Posterior vena cava (tissue), 2 donors: ENCODE results near the gene GPN1. TPM values are rescaled to one million over a fixed set of nuclear protein-coding genes. Genes with fewer than 3 reads are reported as not detected.
"Not testable (repeated sequence)": the region's sequence is repeated elsewhere in the genome, so short reads cannot be mapped to it uniquely, and the experiment has no call there.

Experiments used
- DNase-seq: peaks from one replicate; pipeline ENCODE4 v3.0.0-alpha.2; 2020; ENCODE audit warnings: low spot score
- intact Hi-C, 2 donors: fragments of 100-400 bp; cut with DNase I; formaldehyde crosslinking; loops; one replicate each; pipeline versions ENCODE4 v1.14.1 to v1.14.2; 2022 to 2023
- total RNA-seq, 2 donors: library from RNA; stranded (reverse); fragmentation: NEBNext Ultra II Directional; extraction: Animal tissue kit (Norgen Biotek cat#: 25700); gene quantifications; one replicate each; pipeline ENCODE4 v1.2.1, GENCODE V29; 2021
- donor health status: DM: yes; HTN: yes; CAD: no.
- donor health status: DM: yes; HTN: yes; CAD: no.

The GPN1 gene
- total RNA-seq, 2 donors from 2014 or later: 17.9 to 18.3 TPM

GRCh38 chr2:27622921-27623384 is 5.9 kb upstream of the GPN1 start:
- intact Hi-C loops: no loop called here
- no peak for DNase-seq

DNA sequence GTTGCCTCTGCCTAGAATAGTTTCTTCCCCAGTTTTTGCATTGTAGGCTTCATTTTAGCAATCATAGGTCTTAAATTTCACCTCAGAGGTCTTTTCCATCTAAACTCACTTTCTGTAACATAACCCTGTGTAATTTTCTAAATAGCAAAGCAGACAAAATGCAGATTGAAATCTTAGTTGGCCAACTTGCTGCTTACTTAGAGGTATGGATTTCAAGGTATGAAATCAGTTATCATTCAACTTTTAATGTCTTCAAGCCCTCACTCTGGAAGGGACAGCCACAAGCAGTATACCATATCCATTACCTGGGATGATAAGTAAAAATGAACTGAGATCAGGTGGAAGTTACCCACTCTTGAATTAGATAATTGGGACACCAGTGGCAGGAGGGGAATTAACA is 3.9 kb upstream of the GPN1 start:
- DNase-seq: no peak
- intact Hi-C loops: no loop called here

DNA sequence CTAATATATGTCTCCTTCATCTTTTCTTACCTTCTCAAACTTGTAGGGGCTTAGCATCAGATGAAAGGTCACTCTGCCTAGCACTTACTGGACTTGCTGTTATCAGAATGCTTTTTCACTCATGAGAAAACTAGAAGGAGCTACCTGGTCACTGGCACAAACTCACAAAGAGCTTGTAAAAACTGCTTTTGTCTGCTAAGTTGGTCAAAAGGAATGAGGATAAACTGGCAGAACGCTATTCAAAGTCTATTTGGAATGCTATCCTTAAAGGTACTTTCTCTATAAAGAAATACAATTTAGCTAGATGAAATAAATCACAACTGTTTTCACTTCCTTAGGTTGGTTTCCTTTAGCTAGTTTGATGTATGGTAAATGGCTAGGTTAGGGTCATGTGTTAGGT is 2.5 kb upstream of the GPN1 start:
- DNase-seq, intact Hi-C loops: not testable (repeated sequence)

DNA sequence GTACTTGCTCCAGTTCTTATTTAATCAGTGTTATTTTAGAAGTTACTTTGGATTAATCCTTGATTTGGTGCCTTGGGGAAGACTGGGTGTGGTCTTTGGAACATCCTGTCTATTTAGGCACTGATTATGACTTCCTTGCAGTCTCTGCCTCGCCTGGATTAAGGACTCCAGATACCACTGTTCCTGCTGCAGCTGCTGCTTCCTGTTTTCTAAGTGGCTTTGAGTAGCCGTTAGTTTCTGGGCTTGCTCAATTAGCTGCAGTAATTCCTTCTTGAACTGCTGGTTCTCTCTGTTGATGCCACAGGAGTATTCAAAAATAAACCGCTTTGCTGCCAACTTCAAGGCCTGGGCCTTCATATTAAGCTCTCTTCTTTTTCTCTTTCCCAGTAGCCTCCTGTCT is 1.9 kb upstream of the GPN1 start:
- intact Hi-C loops, DNase-seq: not testable (repeated sequence)

DNA sequence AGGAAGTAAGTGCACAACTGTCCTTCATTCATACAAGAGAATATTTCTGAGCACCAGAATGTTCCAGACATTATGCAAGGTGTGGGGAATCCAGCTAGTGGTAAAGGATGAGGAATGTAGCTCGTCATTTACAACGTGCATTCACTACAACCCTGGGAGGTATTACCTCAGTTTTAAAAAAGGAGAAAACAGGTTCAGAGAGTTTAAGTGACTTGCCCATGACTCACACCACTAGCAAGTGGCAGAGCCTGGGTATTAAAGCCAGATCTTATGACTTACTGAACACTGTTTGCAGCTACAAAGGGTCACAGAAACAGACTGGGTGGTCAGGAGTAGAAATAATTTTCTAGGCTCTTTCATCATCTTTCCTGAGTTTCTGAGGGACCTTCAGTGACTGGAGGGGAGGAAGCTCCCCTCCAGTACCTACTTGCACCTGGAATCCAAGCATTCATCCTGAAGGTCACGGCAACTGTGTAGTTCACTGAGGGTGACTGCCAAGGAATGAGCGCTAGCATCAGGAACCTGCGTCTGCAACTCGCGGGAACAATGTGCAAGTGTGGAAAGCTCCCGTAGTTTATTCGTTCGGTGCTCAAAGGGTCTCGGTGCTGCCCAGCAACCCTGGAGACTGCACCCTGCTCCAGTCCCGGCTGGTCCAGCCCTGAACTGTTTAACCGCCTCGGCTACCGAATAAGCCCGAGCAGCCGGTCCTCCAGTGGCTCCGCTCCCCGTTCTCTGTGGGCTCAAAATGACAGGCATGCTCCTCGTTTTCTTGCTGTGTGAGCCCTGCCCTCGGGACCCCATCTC is 685 bp upstream of the GPN1 start:
- no peak for DNase-seq
- intact Hi-C loops: no loop called here

GRCh38 chr2:27630257-27630656 is 1.4 kb downstream of the GPN1 start:
- intact Hi-C loops, DNase-seq: not testable (repeated sequence)

GRCh38 chr2:27634291-27634690 is 5.4 kb downstream of the GPN1 start:
- intact Hi-C loops: no loop called here

DNA sequence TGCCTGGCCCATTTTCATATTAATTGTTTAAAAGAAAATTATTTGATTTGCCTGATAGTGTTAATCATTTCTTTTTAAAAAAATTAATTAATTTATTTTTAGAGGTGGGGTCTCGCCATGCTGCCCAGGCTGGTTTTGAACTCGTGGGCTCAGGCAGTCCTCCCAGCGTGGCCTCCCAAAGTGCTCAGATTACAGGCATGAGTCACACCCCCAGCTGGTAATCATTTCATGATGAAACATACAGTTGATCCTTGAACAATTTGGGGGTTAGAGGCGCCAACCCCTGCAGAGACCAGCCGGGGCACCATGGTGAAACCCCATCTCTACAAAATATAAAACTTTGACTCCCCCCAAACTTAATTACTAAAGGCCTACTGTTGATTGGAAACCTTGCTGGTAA is 7.9 kb downstream of the GPN1 start:
- intact Hi-C loops: no loop called here
- DNase-seq: no peak

More at GRCh38 chr2:27634291-27634690, 5.4 kb downstream of the GPN1 start:
- no peak for DNase-seq

DNA sequence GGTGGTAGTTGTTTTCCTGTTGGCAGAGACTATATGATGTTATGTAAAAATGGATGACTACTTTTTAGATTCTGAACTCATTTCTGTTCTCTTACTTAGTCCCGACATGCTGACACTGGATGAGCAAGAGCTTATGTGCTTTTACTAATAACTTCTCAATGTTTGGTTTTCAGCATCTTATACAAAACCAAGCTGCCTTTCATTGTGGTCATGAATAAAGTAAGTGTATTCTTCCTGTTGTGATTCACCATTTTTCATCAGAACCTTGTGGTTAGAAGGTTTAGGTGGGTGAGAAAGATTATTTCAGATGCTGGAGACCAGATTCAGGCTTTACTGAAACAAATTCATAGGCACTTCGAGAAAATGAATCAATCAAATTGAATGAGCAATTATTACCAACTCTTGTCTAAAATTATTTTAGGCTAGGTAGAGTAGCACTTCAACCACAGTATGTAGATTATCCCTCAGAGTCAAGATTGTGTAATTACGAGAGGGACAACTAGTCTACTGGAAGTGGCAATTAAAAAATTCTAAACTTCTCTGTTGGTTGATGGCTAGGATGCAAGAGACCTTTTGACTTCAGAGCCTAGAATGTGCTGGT is 9.3 kb downstream of the GPN1 start:
- DNase-seq: no peak
- intact Hi-C loops: no loop called here

DNA sequence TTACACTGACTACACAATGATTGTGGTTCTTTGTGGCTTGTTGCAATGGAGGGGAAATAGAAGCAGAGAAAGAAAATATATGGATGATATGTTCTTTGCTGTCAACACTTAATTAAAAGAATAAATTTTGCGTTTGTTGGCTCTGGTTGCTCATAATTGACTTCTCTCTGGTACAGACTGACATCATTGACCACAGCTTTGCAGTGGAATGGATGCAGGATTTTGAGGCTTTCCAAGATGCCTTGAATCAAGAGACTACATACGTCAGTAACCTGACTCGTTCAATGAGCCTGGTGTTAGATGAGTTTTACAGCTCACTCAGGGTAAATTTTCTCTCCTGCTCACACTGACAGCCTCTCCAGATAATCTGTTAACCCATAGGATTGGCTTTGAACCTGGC is 9.9 kb downstream of the GPN1 start:
- no peak for DNase-seq
- intact Hi-C loops: no loop called here

- no peak for DNase-seq
- intact Hi-C loops: no loop called here
These were observed 11.9 kb downstream of the GPN1 start for GRCh38 chr2:27640722-27641245.

DNA sequence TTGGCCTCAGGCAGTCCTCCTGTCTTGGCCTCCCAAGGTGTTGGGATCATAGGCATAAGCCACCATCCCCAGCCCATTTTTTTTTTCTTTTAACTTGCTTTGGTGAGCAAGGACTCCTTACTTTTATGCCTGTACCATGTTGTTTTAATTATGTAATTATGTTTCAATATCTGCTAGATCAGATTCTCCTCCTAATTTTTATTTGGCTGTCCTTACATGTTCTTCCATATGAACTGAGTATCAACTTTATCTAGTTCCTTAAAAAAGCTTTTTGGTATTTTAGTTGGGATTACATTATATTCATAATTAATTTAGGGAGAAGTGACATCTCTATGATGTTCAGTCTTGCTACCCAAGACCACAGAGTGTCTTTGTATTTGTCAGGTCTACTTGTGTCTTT is 16.3 kb downstream of the GPN1 start:
- intact Hi-C loops: no loop called here

DNA sequence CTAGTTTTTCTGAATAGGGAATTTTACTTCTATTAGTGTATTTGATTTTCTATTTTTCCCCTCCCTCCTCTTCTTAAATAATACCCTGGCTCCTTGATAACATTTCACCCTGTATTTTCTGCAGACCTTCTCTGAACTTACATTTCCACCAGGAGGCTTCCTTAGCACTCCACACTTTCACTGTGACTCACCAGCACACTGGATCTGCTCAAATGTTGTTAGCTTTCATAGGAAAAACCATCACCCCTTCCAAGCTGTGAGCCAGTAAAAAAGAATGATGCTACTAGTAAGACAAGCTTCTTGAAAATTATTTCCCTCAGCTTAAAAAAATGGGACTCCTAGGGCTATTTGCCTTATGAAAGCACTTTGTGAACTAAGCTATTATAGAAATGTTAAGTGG is 18.4 kb downstream of the GPN1 start:
- intact Hi-C loops: no loop called here
- DNase-seq: no peak

More for the DNA sequence above, 16.3 kb downstream of the GPN1 start:
- no peak for DNase-seq

- intact Hi-C loops: no loop called here
These were observed 18.9 kb downstream of the GPN1 start for GRCh38 chr2:27647737-27648136.

DNA sequence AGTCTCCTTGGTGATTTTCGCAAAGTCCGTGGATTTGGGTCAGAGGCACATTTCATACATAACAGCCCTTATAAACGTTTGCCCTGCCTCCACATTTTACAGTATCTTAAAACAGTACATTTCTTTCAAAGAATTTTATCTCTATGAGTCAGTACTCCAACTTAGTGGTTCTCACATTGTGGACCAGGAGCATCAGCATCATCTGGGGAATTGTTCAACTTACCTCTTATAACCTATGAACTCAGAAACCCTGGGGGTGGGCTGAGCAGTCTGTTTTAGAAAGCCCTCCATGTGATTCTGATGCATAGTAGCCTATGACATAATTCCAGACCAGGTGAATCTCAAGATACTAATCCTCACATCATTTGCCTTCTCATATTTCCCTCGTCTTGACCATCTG is 22.2 kb downstream of the GPN1 start:
- intact Hi-C loops: no loop called here
- DNase-seq: no peak

More at GRCh38 chr2:27647737-27648136, 18.9 kb downstream of the GPN1 start:
- DNase-seq: no peak

DNA sequence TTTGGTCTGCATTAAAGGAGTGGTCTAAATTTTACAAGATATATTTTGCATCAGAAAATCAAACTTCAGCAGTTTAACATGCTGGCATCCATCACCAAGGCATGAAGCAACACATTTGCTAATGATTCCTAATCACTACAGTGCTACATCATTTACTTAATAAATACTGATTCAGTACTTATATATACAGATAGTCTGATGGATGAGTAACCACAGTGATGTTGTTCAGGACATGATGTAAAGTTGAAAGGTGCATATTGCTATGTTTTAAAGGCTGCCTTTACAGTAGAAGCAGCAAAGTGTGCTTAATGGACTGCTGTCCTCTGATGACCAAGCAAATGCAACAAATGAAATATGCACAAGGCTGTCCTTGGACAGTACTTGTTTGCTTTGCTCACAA is 23.5 kb downstream of the GPN1 start:
- no peak for DNase-seq
- intact Hi-C loops: no loop called here

DNA sequence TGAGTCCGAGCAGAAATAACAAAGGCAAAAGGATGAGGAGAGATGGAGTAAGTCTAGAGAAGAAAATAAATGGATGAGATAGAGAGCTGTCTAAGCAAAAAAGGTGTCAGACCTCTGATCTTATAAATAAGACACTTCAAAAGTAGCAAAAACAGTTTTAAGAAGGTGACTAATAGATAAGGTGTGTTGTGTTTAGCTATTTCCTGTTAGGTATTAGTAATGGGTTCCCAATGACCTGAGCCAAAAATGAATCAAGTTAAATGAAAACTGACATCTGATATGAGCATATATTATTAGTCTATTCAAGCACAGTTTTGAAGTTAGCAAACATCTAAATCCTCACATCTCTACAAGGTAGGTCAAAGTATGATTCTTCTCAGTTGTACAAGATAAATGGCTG is 23.9 kb downstream of the GPN1 start:
- no peak for DNase-seq
- intact Hi-C loops: no loop called here

- intact Hi-C loops: no loop called here
These were observed 24.5 kb downstream of the GPN1 start for GRCh38 chr2:27653397-27653796.

DNA sequence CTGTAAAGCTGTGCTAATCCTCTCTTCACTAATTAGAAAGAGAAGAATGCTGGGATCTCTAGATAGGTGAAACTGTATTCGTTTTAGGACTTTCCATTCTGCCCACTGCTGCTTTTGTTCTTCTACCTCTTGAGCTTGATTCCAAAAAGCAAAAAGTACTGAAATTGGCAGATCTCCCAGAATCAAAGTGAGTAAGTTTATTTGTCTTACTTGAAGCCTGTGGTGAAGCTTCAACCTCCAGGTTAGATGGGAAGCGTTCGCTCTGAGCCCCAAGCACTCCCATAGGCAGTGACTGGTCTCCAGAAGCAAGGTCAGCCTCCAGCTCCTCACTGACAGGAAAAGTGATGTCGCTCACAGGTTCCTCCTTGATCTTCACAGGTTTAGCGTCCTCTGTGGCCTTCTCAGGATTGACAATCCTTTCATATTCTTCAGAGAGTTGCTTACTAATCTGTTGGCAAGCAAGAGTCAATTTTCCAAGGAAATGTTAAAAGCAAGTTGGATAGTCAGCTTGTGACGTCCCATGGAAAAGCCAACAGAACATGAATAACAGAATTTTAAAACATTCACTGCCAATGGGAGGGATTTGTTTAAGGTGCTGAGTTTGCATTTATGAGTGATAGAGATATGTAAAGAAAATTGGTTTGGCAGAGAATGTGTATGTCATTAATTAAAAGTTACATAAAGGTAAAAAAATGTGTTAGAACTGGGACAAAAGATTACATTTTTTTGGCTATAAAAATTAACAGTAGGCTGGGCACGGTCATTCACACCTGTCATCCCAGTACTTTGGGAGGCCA is 26.5 kb downstream of the GPN1 start:
- intact Hi-C loops: no loop called here
- no peak for DNase-seq

More at GRCh38 chr2:27653397-27653796, 24.5 kb downstream of the GPN1 start:
- DNase-seq: no peak

DNA sequence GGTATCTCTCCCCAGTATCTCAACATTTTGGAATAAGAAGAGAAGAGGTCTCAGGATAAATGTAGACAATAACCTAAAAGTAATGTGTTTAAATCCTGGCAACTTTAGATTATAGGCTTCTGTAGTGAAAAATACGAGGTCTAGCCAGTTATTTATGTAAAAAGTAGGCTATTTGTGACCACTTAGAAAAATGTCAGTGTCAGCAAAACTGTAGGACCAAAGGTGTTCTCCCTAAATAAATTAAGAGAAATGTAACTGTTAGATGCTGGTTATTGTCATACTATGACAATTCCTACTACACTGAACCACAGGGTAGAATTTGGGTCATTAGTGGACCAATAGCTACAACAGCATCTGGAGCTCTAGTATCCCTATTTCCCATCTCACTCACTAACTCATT is 32.5 kb downstream of the GPN1 start:
- intact Hi-C loops: no loop called here
- DNase-seq: no peak
